ENCODE measurements around the gene KLHL3. TPM values are rescaled to one million over a fixed set of nuclear protein-coding genes. Genes with fewer than 3 reads are reported as not detected.

KLHL3 gene
- total and polyA plus RNA-seq, 2 experiments from 2014 or later: 4.9 to 10.8 TPM

DNA sequence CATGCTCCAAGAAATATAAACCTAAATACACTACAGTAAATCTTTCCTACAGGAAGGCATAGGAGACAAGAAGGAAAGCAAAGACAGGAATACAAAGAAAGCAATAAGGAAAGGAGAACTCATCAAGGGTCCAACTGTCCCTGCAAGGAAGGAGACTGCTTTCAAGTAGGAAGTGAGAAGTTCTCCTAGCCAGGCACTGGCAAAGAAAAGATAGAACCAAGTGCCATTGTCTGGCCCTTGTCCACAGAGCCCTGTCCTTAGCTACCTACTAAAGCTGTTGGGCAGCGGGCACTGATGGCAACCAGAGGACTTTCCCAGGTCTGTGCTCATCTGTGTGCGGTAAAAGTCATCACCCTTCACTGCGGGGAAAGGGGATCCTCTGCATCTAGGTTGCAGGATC, 108.2 kb downstream of the KLHL3 start (continued):
- TF ChIP-seq, protein P1, sequence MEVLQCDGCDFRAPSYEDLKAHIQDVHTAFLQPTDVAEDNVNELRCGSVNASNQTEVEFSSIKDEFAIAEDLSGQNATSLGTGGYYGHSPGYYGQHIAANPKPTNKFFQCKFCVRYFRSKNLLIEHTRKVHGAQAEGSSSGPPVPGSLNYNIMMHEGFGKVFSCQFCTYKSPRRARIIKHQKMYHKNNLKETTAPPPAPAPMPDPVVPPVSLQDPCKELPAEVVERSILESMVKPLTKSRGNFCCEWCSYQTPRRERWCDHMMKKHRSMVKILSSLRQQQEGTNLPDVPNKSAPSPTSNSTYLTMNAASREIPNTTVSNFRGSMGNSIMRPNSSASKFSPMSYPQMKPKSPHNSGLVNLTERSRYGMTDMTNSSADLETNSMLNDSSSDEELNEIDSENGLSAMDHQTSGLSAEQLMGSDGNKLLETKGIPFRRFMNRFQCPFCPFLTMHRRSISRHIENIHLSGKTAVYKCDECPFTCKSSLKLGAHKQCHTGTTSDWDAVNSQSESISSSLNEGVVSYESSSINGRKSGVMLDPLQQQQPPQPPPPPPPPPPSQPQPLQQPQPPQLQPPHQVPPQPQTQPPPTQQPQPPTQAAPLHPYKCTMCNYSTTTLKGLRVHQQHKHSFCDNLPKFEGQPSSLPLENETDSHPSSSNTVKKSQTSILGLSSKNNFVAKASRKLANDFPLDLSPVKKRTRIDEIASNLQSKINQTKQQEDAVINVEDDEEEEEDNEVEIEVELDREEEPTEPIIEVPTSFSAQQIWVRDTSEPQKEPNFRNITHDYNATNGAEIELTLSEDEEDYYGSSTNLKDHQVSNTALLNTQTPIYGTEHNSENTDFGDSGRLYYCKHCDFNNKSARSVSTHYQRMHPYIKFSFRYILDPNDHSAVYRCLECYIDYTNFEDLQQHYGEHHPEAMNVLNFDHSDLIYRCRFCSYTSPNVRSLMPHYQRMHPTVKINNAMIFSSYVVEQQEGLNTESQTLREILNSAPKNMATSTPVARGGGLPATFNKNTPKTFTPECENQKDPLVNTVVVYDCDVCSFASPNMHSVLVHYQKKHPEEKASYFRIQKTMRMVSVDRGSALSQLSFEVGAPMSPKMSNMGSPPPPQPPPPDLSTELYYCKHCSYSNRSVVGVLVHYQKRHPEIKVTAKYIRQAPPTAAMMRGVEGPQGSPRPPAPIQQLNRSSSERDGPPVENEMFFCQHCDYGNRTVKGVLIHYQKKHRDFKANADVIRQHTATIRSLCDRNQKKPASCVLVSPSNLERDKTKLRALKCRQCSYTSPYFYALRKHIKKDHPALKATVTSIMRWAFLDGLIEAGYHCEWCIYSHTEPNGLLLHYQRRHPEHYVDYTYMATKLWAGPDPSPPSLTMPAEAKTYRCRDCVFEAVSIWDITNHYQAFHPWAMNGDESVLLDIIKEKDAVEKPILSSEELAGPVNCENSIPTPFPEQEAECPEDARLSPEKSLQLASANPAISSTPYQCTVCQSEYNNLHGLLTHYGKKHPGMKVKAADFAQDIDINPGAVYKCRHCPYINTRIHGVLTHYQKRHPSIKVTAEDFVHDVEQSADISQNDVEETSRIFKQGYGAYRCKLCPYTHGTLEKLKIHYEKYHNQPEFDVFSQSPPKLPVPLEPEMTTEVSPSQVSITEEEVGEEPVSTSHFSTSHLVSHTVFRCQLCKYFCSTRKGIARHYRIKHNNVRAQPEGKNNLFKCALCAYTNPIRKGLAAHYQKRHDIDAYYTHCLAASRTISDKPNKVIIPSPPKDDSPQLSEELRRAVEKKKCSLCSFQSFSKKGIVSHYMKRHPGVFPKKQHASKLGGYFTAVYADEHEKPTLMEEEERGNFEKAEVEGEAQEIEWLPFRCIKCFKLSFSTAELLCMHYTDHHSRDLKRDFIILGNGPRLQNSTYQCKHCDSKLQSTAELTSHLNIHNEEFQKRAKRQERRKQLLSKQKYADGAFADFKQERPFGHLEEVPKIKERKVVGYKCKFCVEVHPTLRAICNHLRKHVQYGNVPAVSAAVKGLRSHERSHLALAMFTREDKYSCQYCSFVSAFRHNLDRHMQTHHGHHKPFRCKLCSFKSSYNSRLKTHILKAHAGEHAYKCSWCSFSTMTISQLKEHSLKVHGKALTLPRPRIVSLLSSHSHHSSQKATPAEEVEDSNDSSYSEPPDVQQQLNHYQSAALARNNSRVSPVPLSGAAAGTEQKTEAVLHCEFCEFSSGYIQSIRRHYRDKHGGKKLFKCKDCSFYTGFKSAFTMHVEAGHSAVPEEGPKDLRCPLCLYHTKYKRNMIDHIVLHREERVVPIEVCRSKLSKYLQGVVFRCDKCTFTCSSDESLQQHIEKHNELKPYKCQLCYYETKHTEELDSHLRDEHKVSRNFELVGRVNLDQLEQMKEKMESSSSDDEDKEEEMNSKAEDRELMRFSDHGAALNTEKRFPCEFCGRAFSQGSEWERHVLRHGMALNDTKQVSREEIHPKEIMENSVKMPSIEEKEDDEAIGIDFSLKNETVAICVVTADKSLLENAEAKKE (CRISPR knock-in tag; IDR thresholded peaks at IDR 0.05): no peak
- TF ChIP-seq EZH2 (IDR thresholded peaks at IDR 0.05; ENCODE audit: low read depth, unreplicated experiment): no peak
- no peak for TF ChIP-seq ZNF114 (CRISPR knock-in tag; IDR thresholded peaks at IDR 0.05)

DNA sequence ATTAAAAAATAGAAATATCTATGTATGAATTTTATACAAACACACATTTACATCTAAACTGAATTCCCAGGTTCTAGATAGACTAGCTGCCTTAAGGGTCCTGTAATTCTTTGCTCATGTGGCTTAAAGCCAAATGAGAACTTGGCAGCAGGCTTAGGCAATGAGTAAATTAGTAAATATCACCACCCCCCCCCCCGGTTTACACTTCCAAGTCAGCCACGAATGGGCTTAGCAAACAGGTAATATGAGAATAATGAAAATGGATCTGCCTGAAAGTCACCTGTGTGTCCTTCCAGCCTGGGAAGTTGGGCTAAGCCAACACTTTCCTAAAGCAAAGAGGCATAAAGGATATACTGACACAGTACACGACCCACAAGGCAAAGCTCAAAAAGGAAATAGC, 108.6 kb downstream of the KLHL3 start:
- H4K20me1 ChIP-seq (replicated peaks; ENCODE audit: insufficient read depth): no peaks in the 10 kb centered on the region; the same call in 1 of the 2 replicates
- H3K79me2 ChIP-seq (replicated peaks; ENCODE audit: insufficient read depth): no peaks in the 10 kb centered on the region
- no peak overlapping the region for H3K4me3 Mint-ChIP-seq
- no peaks in the 10 kb centered on the region for H3K9me3 Mint-ChIP-seq
- H2AFZ ChIP-seq: no peak overlapping the region
- H3K36me3 Mint-ChIP-seq (ENCODE audit: low read depth): peaks cover 2% of the 10 kb centered on the region
- no peaks in the 10 kb centered on the region for H3F3A ChIP-seq (replicated peaks; ENCODE audit: low read depth)
- H3K36me3 ChIP-seq (ENCODE audit: insufficient read depth): no peaks in the 10 kb centered on the region
- H3K4me3 ChIP-seq: no peak overlapping the region
- H3K9me2 ChIP-seq (ENCODE audit: insufficient read depth): no peaks in the 10 kb centered on the region
- H3K4me1 ChIP-seq (ENCODE audit: insufficient read depth): peaks cover 8% of the 10 kb centered on the region; the same call in 1 of the 2 replicates
- no peaks in the 10 kb centered on the region for H3K27me3 ChIP-seq (ENCODE audit: insufficient read depth)
- DNase-seq (ENCODE audit: low spot score) (no peak), ATAC-seq (no peak)
- H3K27ac ChIP-seq (ENCODE audit: low read depth): no peak overlapping the region
- no peaks in the 10 kb centered on the region for H3K27me3 Mint-ChIP-seq (ENCODE audit: insufficient read depth, low read depth, poor library complexity)
- peaks cover 13% of the 10 kb centered on the region for H3K4me1 Mint-ChIP-seq
- H3K27ac Mint-ChIP-seq: no peak overlapping the region
- no peak overlapping the region for H3K4me2 ChIP-seq
- TF ChIP-seq STAT1 (IDR thresholded peaks at IDR 0.05; ENCODE audit: unreplicated experiment) (no peak), CREB1 (CRISPR knock-in tag; IDR thresholded peaks at IDR 0.05; ENCODE audit: low read depth) (no peak), EZH2phosphoT487 (IDR thresholded peaks at IDR 0.05; ENCODE audit: unreplicated experiment) (no peak), ZNF331 (CRISPR knock-in tag; IDR thresholded peaks at IDR 0.05; ENCODE audit: low read depth) (no peak)
- TF ChIP-seq, protein P2, sequence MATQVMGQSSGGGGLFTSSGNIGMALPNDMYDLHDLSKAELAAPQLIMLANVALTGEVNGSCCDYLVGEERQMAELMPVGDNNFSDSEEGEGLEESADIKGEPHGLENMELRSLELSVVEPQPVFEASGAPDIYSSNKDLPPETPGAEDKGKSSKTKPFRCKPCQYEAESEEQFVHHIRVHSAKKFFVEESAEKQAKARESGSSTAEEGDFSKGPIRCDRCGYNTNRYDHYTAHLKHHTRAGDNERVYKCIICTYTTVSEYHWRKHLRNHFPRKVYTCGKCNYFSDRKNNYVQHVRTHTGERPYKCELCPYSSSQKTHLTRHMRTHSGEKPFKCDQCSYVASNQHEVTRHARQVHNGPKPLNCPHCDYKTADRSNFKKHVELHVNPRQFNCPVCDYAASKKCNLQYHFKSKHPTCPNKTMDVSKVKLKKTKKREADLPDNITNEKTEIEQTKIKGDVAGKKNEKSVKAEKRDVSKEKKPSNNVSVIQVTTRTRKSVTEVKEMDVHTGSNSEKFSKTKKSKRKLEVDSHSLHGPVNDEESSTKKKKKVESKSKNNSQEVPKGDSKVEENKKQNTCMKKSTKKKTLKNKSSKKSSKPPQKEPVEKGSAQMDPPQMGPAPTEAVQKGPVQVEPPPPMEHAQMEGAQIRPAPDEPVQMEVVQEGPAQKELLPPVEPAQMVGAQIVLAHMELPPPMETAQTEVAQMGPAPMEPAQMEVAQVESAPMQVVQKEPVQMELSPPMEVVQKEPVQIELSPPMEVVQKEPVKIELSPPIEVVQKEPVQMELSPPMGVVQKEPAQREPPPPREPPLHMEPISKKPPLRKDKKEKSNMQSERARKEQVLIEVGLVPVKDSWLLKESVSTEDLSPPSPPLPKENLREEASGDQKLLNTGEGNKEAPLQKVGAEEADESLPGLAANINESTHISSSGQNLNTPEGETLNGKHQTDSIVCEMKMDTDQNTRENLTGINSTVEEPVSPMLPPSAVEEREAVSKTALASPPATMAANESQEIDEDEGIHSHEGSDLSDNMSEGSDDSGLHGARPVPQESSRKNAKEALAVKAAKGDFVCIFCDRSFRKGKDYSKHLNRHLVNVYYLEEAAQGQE (IDR thresholded peaks at IDR 0.05; ENCODE audit: unreplicated experiment): no peak

Data from GM23338 (cell line).